Coronary artery (tissue), 2 donors: ENCODE results near the gene PIMREG.

Source experiments
- DNase-seq: peaks from one replicate; pipeline ENCODE4 v3.0.0-alpha.2; 2017; ENCODE audit warnings: low spot score
- H3K27ac ChIP-seq, 2 donors: fragments of 200-600 bp; sonication (generic); one replicate each; pipeline ENCODE4 v1.5.1; 2016 to 2019
- H3K4me3 ChIP-seq: fragments of 200-600 bp; sonication (generic); 2 replicates; pipeline ENCODE4 v1.5.1; 2016; ENCODE audit warnings: mild to moderate bottlenecking, moderate library complexity
- TF ChIP-seq, protein P1 (sequence below): fragments of 200-600 bp; sonication (generic); IDR thresholded peaks from one replicate; pipeline ENCODE4 v1.5.1; 2019; ENCODE audit warnings: antibody characterized with exemption

PIMREG gene

GRCh38 chr17:6456914-6457687, 12.8 kb downstream of the PIMREG start:
- H3K27ac ChIP-seq, result no peak overlapping the region
- DNase-seq, result no peak
- TF ChIP-seq, protein P1, sequence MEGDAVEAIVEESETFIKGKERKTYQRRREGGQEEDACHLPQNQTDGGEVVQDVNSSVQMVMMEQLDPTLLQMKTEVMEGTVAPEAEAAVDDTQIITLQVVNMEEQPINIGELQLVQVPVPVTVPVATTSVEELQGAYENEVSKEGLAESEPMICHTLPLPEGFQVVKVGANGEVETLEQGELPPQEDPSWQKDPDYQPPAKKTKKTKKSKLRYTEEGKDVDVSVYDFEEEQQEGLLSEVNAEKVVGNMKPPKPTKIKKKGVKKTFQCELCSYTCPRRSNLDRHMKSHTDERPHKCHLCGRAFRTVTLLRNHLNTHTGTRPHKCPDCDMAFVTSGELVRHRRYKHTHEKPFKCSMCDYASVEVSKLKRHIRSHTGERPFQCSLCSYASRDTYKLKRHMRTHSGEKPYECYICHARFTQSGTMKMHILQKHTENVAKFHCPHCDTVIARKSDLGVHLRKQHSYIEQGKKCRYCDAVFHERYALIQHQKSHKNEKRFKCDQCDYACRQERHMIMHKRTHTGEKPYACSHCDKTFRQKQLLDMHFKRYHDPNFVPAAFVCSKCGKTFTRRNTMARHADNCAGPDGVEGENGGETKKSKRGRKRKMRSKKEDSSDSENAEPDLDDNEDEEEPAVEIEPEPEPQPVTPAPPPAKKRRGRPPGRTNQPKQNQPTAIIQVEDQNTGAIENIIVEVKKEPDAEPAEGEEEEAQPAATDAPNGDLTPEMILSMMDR, result no peak
- H3K4me3 ChIP-seq, result no peak overlapping the region

DNA sequence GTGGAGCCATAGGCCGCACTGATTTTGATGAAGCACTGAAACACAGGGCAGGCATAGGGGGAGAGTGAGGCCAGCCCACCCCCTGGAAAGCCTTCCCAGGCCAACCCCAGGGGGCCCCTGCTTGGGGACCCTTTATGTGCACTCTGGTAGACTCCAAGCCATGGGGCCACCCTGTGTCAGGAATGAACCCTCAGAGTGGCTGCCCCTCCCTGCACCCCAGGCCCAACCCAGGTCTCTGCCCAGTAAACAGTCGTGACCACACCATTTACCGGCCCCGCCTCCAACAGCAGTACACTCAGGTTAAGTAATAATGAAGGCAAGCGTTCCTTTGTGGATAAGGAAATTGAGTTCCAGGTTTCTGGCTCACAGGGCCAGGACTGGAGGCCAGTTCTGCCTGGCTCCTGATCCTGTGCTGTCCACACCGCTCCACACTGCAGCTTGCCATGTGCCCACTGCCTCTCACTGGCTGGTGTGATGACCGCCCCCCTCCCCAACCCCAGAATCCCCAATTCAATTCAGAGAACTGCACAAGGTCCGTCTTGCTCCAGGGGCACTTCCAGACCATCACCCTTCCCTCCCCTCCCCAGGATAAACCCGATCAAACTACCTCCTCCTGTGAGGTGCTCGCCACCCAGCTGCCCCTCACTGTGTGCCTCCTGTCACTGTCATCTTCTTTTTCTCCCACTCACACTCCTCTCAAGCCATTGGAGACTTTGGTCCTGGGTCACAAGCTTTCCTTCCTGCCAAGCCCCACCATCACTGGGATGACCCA, 13.6 kb downstream of the PIMREG start:
- TF ChIP-seq, protein P1, result no peak
- Histone ChIP-seq H3K27ac (no peak overlapping the region), H3K4me3 (no peak overlapping the region)
- DNase-seq, result no peak

GRCh38 chr17:6458460-6458950, 14.2 kb downstream of the PIMREG start:
- Histone ChIP-seq H3K4me3 (no peak overlapping the region), H3K27ac (no peak overlapping the region)
- TF ChIP-seq, protein P1, result no peak
- DNase-seq, result no peak

GRCh38 chr17:6460531-6461161, 16.4 kb downstream of the PIMREG start:
- TF ChIP-seq, protein P1, result no peak
- DNase-seq, result no peak
- no peak overlapping the region for H3K27ac ChIP-seq
- no peak overlapping the region for H3K4me3 ChIP-seq

- TF ChIP-seq, protein P1, result no peak
- no peak for DNase-seq
- H3K4me3 ChIP-seq, result no peak overlapping the region
- no peak overlapping the region for H3K27ac ChIP-seq
Measured at GRCh38 chr17:6461246-6461645, 17.0 kb downstream of the PIMREG start.

DNA sequence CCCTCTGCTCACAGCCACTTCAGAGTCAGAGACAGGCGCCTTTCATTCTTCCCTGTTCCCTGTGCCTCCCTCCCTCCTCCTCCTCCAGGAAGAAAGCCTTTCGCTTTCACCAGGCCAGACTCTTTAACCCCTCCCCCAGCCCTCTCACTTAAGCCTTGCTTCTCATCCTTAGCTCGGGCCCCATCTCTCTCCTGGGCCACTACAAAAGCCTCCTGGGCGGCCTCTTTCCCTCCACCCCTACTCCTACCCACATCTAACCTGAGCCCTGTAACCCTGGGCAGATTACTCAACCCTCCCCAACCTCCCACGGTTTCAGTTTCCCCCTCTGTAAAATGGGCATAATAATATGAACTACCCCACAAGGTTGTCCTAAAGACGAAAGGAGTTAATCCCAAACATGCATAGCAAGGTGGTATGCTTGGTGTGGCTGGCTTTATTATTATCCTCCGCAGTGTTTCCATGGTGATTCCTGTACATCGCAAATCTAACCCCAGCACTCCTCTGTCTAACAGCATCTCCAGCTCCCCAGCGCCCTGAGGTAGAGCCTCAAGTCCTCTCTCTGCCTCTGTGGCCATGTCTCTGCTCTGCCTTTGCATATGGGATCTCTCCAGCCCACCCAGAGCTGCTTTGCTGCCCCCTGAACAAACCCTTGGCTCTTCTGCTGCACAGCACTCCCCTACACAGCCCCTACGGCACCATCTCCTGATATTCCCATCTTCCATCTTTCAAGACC, 17.7 kb downstream of the PIMREG start:
- Histone ChIP-seq H3K4me3 (no peak overlapping the region), H3K27ac (no peak overlapping the region)
- TF ChIP-seq, protein P1, result no peak
- DNase-seq, result no peak
